ENCODE measurements around the gene NFATC2. TPM values are rescaled to one million over a fixed set of nuclear protein-coding genes. Genes with fewer than 3 reads are reported as not detected.

Gene NFATC2
- total RNA-seq, 1 donor = 0.36 TPM

GRCh38 chr20:51531712-51532456, 10.6 kb downstream of the NFATC2 start:
- no peak for DNase-seq (ENCODE audit: insufficient read length, low spot score, missing footprints)
- no peak for TF ChIP-seq CTCF (IDR thresholded peaks at IDR 0.05; ENCODE audit: extremely low read depth, low read depth, low read length)
- H3K4me3 ChIP-seq (ENCODE audit: insufficient read depth, low read length) = peak overlapping the region; percentile 49
- H4K20me1 ChIP-seq (ENCODE audit: insufficient read depth, low read length) = no peaks in the 10 kb centered on the region
- H3K36me3 ChIP-seq (ENCODE audit: insufficient read depth, low read length) = no peaks in the 10 kb centered on the region
- peaks cover 21% of the 10 kb centered on the region for H3K4me1 ChIP-seq (ENCODE audit: insufficient read depth, low read length)
- H2AFZ ChIP-seq (ENCODE audit: low read length) = no peak overlapping the region
- no peaks in the 10 kb centered on the region for H3K27me3 ChIP-seq (ENCODE audit: insufficient read depth, low read length)
- no peaks in the 10 kb centered on the region for H3K9me3 ChIP-seq (ENCODE audit: low read depth, low read length)
- H3K4me2 ChIP-seq (ENCODE audit: insufficient read depth, low read length) = peak overlapping the region; percentile 69
- peak overlapping the region; percentile 70 for H3K27ac ChIP-seq (ENCODE audit: low read depth, low read length)
- H3K79me2 ChIP-seq (ENCODE audit: insufficient read depth, low read length) = no peaks in the 10 kb centered on the region

DNA sequence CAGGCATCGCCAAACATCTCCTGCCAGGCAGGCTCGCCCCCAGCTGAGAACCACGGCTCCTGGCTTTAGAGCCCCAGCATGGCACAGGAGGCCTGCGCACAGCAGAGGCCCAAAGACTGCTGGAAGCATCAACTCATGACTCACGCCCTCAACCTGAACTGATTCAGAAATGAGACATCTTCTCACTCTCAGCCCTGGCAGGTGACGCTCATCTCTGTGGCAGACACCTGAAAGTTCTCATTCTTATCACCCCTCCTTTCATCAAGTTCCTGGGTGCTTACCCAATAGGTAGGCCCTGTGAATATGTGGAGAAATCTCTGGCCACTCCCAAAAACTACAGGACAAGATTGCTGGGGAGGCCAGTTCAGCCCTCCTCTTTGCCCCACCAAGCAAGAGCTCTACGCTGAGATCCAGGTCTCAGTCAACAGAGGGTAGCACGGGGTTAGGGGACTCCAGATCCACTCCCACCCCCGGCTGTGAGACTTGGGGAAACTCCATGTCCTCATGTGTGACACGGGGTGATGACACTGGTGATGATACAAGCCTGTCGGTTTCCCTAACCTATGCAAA, 11.3 kb downstream of the NFATC2 start:
- H3K4me3 ChIP-seq (ENCODE audit: insufficient read depth, low read length) = no peak overlapping the region
- H3K36me3 ChIP-seq (ENCODE audit: insufficient read depth, low read length) = no peaks in the 10 kb centered on the region
- TF ChIP-seq CTCF (IDR thresholded peaks at IDR 0.05; ENCODE audit: extremely low read depth, low read depth, low read length) = no peak
- no peak overlapping the region for H3K4me2 ChIP-seq (ENCODE audit: insufficient read depth, low read length)
- no peaks in the 10 kb centered on the region for H4K20me1 ChIP-seq (ENCODE audit: insufficient read depth, low read length)
- H2AFZ ChIP-seq (ENCODE audit: low read length) = no peak overlapping the region
- no peak for DNase-seq (ENCODE audit: insufficient read length, low spot score, missing footprints)
- no peaks in the 10 kb centered on the region for H3K27me3 ChIP-seq (ENCODE audit: insufficient read depth, low read length)
- H3K79me2 ChIP-seq (ENCODE audit: insufficient read depth, low read length) = no peaks in the 10 kb centered on the region
- peak overlapping the region; percentile 4 for H3K27ac ChIP-seq (ENCODE audit: low read depth, low read length)
- H3K4me1 ChIP-seq (ENCODE audit: insufficient read depth, low read length) = peaks cover 21% of the 10 kb centered on the region
- H3K9me3 ChIP-seq (ENCODE audit: low read depth, low read length) = no peaks in the 10 kb centered on the region

- TF ChIP-seq CTCF (IDR thresholded peaks at IDR 0.05; ENCODE audit: extremely low read depth, low read depth, low read length) = no peak
- H4K20me1 ChIP-seq (ENCODE audit: insufficient read depth, low read length) = no peaks in the 10 kb centered on the region
- H3K4me2 ChIP-seq (ENCODE audit: insufficient read depth, low read length) = peak overlapping the region; percentile 45
- no peaks in the 10 kb centered on the region for H3K79me2 ChIP-seq (ENCODE audit: insufficient read depth, low read length)
- H3K4me1 ChIP-seq (ENCODE audit: insufficient read depth, low read length) = peaks cover 26% of the 10 kb centered on the region
- H3K9me3 ChIP-seq (ENCODE audit: low read depth, low read length) = no peaks in the 10 kb centered on the region
- no peak overlapping the region for H2AFZ ChIP-seq (ENCODE audit: low read length)
- no peaks in the 10 kb centered on the region for H3K36me3 ChIP-seq (ENCODE audit: insufficient read depth, low read length)
- DNase-seq (ENCODE audit: insufficient read length, low spot score, missing footprints) = no peak
- H3K27ac ChIP-seq (ENCODE audit: low read depth, low read length) = peak overlapping the region; percentile 76
- no peaks in the 10 kb centered on the region for H3K27me3 ChIP-seq (ENCODE audit: insufficient read depth, low read length)
- H3K4me3 ChIP-seq (ENCODE audit: insufficient read depth, low read length) = no peak overlapping the region
Measured at GRCh38 chr20:51529758-51530157, 12.8 kb downstream of the NFATC2 start.

GRCh38 chr20:51529081-51529681, 13.3 kb downstream of the NFATC2 start:
- Histone ChIP-seq H3K4me3 (ENCODE audit: insufficient read depth, low read length) (no peak overlapping the region), H3K27me3 (ENCODE audit: insufficient read depth, low read length) (no peaks in the 10 kb centered on the region), H3K27ac (ENCODE audit: low read depth, low read length) (peak overlapping the region; percentile 76), H3K4me1 (ENCODE audit: insufficient read depth, low read length) (peaks cover 26% of the 10 kb centered on the region), H3K36me3 (ENCODE audit: insufficient read depth, low read length) (no peaks in the 10 kb centered on the region), H3K4me2 (ENCODE audit: insufficient read depth, low read length) (peak overlapping the region; percentile 45), H2AFZ (ENCODE audit: low read length) (no peak overlapping the region), H3K79me2 (ENCODE audit: insufficient read depth, low read length) (no peaks in the 10 kb centered on the region), H4K20me1 (ENCODE audit: insufficient read depth, low read length) (no peaks in the 10 kb centered on the region), H3K9me3 (ENCODE audit: low read depth, low read length) (no peaks in the 10 kb centered on the region)
- no peak for TF ChIP-seq CTCF (IDR thresholded peaks at IDR 0.05; ENCODE audit: extremely low read depth, low read depth, low read length)
- peak; percentile 88 for DNase-seq (ENCODE audit: insufficient read length, low spot score, missing footprints)
